Ishikawa (cell line): ENCODE data around the gene PTPRQ.

ENCODE experiments used
- EGR1 ChIP-seq: IDR thresholded peaks from 2 replicates; pipeline ENCODE4 v1.6.1; 2012
- EP300 ChIP-seq: IDR thresholded peaks from 2 replicates; pipeline ENCODE4 v1.6.1; 2012; ENCODE audit warnings: borderline replicate concordance
- FOXM1 ChIP-seq: IDR thresholded peaks from 2 replicates; pipeline ENCODE4 v1.6.1; 2012; ENCODE audit warnings: low read depth, borderline replicate concordance
- TAF1 ChIP-seq: IDR thresholded peaks from 2 replicates; pipeline ENCODE4 v1.6.1; 2012; ENCODE audit warnings: low read depth, mild to moderate bottlenecking
- TF ChIP-seq, protein P1 (sequence below): IDR thresholded peaks from 2 replicates; pipeline ENCODE4 v1.6.1; 2012; ENCODE audit warnings: low read depth, mild to moderate bottlenecking
- TF ChIP-seq, protein P2 (sequence below): IDR thresholded peaks from 2 replicates; pipeline ENCODE4 v1.6.1; 2012

GRCh38 chr12:80420075-80420474 lies 24.0 kb upstream of the PTPRQ start:
- TF ChIP-seq TAF1 (no peak), EGR1 (no peak), EP300 (no peak), FOXM1 (no peak)
- TF ChIP-seq, protein P1, sequence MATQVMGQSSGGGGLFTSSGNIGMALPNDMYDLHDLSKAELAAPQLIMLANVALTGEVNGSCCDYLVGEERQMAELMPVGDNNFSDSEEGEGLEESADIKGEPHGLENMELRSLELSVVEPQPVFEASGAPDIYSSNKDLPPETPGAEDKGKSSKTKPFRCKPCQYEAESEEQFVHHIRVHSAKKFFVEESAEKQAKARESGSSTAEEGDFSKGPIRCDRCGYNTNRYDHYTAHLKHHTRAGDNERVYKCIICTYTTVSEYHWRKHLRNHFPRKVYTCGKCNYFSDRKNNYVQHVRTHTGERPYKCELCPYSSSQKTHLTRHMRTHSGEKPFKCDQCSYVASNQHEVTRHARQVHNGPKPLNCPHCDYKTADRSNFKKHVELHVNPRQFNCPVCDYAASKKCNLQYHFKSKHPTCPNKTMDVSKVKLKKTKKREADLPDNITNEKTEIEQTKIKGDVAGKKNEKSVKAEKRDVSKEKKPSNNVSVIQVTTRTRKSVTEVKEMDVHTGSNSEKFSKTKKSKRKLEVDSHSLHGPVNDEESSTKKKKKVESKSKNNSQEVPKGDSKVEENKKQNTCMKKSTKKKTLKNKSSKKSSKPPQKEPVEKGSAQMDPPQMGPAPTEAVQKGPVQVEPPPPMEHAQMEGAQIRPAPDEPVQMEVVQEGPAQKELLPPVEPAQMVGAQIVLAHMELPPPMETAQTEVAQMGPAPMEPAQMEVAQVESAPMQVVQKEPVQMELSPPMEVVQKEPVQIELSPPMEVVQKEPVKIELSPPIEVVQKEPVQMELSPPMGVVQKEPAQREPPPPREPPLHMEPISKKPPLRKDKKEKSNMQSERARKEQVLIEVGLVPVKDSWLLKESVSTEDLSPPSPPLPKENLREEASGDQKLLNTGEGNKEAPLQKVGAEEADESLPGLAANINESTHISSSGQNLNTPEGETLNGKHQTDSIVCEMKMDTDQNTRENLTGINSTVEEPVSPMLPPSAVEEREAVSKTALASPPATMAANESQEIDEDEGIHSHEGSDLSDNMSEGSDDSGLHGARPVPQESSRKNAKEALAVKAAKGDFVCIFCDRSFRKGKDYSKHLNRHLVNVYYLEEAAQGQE: no peak
- TF ChIP-seq, protein P2, sequence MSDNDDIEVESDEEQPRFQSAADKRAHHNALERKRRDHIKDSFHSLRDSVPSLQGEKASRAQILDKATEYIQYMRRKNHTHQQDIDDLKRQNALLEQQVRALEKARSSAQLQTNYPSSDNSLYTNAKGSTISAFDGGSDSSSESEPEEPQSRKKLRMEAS: no peak
